ENCODE data around the gene GPC3. TPM values are rescaled to one million over a fixed set of nuclear protein-coding genes. Genes with fewer than 3 reads are reported as not detected.

GPC3 gene
- total and polyA plus RNA-seq, 8 donors = 0.46 to 137 (median 4.4) TPM

DNA sequence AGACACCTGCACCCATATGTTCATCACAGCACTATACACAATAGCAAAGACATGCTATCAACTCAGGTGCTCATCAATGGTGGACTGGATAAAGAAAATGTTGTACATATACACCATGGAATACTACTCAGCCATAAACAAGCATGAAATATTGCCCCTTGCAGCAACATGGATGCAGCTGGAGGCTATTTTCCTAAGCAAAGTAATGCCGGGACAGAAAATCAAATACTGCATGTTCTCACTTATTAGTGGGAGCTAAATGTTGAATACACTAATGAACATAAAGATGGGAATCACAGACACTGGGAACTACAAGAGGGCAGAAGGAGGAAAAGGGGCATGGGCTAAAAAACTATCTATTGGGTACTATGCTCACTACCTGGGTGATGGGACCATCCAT is 278.5 kb downstream of the GPC3 start:
- TF ChIP-seq POLR2AphosphoS5 (IDR thresholded peaks at IDR 0.05) = no peak
- TF ChIP-seq, protein P1, sequence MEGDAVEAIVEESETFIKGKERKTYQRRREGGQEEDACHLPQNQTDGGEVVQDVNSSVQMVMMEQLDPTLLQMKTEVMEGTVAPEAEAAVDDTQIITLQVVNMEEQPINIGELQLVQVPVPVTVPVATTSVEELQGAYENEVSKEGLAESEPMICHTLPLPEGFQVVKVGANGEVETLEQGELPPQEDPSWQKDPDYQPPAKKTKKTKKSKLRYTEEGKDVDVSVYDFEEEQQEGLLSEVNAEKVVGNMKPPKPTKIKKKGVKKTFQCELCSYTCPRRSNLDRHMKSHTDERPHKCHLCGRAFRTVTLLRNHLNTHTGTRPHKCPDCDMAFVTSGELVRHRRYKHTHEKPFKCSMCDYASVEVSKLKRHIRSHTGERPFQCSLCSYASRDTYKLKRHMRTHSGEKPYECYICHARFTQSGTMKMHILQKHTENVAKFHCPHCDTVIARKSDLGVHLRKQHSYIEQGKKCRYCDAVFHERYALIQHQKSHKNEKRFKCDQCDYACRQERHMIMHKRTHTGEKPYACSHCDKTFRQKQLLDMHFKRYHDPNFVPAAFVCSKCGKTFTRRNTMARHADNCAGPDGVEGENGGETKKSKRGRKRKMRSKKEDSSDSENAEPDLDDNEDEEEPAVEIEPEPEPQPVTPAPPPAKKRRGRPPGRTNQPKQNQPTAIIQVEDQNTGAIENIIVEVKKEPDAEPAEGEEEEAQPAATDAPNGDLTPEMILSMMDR (IDR thresholded peaks at IDR 0.05) = no peak
- no peak for TF ChIP-seq EP300 (IDR thresholded peaks at IDR 0.05)
- TF ChIP-seq POLR2A (IDR thresholded peaks at IDR 0.05) = no peak
- 89 to 100% (median 98%) methylated on average over 1 of the region's 1 CpG for WGBS, 5 donors
- Histone ChIP-seq H3K27me3 (no peaks in the 10 kb centered on the region), H3K9me3 (no peaks in the 10 kb centered on the region), H3K27ac (no peak overlapping the region), H3K4me3 (no peak overlapping the region), H3K36me3 (no peaks in the 10 kb centered on the region), H3K4me1 (no peaks in the 10 kb centered on the region)
- intact Hi-C loops (cut with DNase I; ENCODE audit: low total_unique reads) = no loop called here
- DNase-seq = no peak

DNA sequence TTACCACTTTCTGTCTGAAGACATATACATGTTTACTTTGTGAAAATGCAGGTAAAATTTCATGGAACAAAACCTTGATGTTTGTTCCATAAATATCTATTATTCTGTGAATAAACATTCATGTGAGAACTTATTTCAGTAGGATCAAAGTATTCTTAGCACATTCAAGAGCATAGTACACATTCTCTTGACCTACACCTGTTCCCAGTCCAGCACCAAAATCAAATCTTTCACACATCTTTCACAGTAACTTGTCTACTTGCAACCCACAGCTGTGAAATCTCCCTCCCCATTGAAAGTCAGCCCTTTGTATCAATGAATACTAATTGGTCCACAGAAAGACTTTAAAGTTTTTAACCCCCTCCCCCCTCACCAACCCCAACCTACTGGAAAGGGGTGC is 283.2 kb downstream of the GPC3 start:
- intact Hi-C loops (cut with DNase I; ENCODE audit: low total_unique reads) = no loop called here
- no peaks in the 10 kb centered on the region for H3K9me3 ChIP-seq
- TF ChIP-seq POLR2AphosphoS5 (IDR thresholded peaks at IDR 0.05) (no peak), POLR2A (IDR thresholded peaks at IDR 0.05) (no peak), EP300 (IDR thresholded peaks at IDR 0.05) (no peak)
- TF ChIP-seq, protein P1 (IDR thresholded peaks at IDR 0.05) = no peak

DNA sequence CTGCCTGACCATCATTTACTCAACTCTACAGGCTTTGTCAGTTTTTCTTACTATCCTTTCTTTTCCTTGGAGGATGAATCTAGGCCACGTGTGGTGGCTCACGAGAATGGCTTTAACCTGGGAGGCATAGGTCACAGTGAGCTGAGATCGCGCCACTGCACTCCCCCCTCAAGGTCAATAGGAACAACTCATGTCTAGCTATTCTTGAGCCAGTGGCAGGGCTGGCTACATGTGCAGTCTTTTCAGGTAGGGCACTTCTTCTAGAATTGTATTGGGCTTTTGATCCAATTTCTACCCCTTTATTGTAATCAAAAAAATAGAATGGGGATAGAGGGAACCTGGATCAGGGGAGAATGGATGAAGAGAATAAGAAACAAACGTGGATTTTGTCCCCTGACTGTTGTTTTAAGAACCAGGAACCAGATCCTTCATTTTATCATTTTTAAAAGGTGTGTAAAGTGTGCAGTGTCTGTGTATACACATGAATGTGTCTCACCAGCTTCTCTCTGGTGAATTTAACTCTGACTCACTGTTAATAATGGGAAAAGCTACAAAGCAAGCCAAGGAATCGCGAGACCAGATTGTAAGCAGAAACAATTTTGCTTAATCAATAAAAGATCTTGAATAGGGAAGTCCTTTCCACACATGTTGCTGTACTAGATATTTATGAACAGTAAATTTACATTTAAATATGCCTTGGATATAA is 286.2 kb downstream of the GPC3 start:
- intact Hi-C loops (cut with DNase I; ENCODE audit: low total_unique reads) = no loop called here
- WGBS, 5 donors = 63 to 75% (median 72%) methylated on average over 7 of the region's 7 CpGs
- DNase-seq = no peak

More for the DNA sequence above, 283.2 kb downstream of the GPC3 start:
- Histone ChIP-seq H3K4me1 (no peaks in the 10 kb centered on the region), H3K27me3 (no peaks in the 10 kb centered on the region), H3K36me3 (no peaks in the 10 kb centered on the region), H3K4me3 (no peak overlapping the region), H3K27ac (no peak overlapping the region)
- no peak for DNase-seq

DNA sequence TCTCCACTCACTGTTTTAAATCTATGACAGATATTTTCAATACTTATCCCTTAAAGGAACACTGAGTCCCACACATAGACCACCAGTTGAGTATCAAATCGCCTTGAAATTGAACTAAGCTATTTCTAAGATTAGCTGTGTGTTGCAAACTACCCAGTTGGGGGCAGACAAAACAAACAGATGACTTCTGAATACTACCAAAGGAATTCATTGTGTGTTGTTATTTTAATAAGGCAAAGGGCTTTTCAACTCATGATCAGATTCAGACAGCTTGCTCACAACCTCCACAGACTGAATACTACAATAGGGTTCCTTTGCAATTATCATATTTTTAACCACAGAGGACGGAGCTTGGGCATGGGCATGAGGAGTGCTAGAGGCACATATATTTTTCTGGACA is 287.1 kb downstream of the GPC3 start:
- H3K4me3 ChIP-seq = no peak overlapping the region
- H3K27ac ChIP-seq = no peak overlapping the region
- intact Hi-C loops (cut with DNase I; ENCODE audit: low total_unique reads) = no loop called here
- no peak for TF ChIP-seq POLR2A (IDR thresholded peaks at IDR 0.05)
- no peak for TF ChIP-seq EP300 (IDR thresholded peaks at IDR 0.05)
- no peak for TF ChIP-seq POLR2AphosphoS5 (IDR thresholded peaks at IDR 0.05)
- TF ChIP-seq, protein P1 (IDR thresholded peaks at IDR 0.05) = no peak
- no peaks in the 10 kb centered on the region for H3K4me1 ChIP-seq
- no peaks in the 10 kb centered on the region for H3K9me3 ChIP-seq
- DNase-seq = peak in 1 of 2 donors; percentile 27
- H3K36me3 ChIP-seq = no peaks in the 10 kb centered on the region
- H3K27me3 ChIP-seq = peaks cover 0 to 9% (median 0%) of the 10 kb centered on the region in 3 donors
- WGBS, 5 donors = 38 to 60% (median 45%) methylated on average over 2 of the region's 2 CpGs

More for the DNA sequence above, 286.2 kb downstream of the GPC3 start:
- Histone ChIP-seq H3K36me3 (no peaks in the 10 kb centered on the region), H3K4me1 (no peaks in the 10 kb centered on the region), H3K27ac (no peak overlapping the region), H3K4me3 (no peak overlapping the region), H3K9me3 (no peaks in the 10 kb centered on the region), H3K27me3 (peaks cover 0 to 9% (median 0%) of the 10 kb centered on the region in 3 donors)
- TF ChIP-seq, protein P1 (IDR thresholded peaks at IDR 0.05) = no peak
- TF ChIP-seq EP300 (IDR thresholded peaks at IDR 0.05) = no peak
- no peak for TF ChIP-seq POLR2AphosphoS5 (IDR thresholded peaks at IDR 0.05)
- TF ChIP-seq POLR2A (IDR thresholded peaks at IDR 0.05) = no peak

Data from stomach (tissue), 9 donors.